HepG2 (cell line): Measurements from ENCODE around the gene DNAAF1. TPM values are rescaled to one million over a fixed set of nuclear protein-coding genes. Genes with fewer than 3 reads are reported as not detected.

Source experiments
- ATAC-seq: fragments of 200-7000 bp; cut with Tn5 transposase; 3 replicates; pipeline ENCODE4 v1.9.1; 2020; ENCODE audit warnings: mild to moderate bottlenecking, moderate library complexity
- BruUV-seq: library from RNA; stranded (reverse); fragments of 400-500 nt; replicated peaks from 2 replicates; lab custom pipeline; 2021; lab: Mats Ljungman, UMichigan
- CTCF ChIA-PET: fragments of 300-600 bp; formaldehyde crosslinking; extraction: SDS; loops from one replicate; lab custom pipeline; 2021; ENCODE audit warnings: low total read pairs, inconsistent platforms, low intra/inter-chr PET ratio; lab: Yijun Ruan, JAX
- POLR2A ChIA-PET: fragments of 350-600 bp; sonication (Branson Sonifier 250); formaldehyde crosslinking; loops from one replicate; lab custom pipeline; 2020; ENCODE audit warnings: antibody characterized with exemption, inconsistent platforms; lab: Yijun Ruan, JAX
- DNase-seq: peaks from one replicate; pipeline ENCODE4 v3.0.0-alpha.2; 2015; ENCODE audit warnings: low spot score
- FAIRE-seq: peaks from 3 replicates; lab custom pipeline; 2011; peaks lifted over from hg19 to GRCh38; lab: Jason Lieb, UNC
- H2AFZ ChIP-seq: one replicate; pipeline ENCODE4 v1.6.1; 2011; ENCODE audit warnings: low read length, inconsistent platforms
- H3K27ac ChIP-seq: fragments of 300-600 bp; 3 replicates; pipeline ENCODE4 v1.8.0; 2011; ENCODE audit warnings: mixed run types, mild to moderate bottlenecking, mixed read lengths, low read length, inconsistent platforms; ENCODE audit not compliant: insufficient read depth; ENCODE audit errors: extremely low read length
- H3K27me3 ChIP-seq, 2 experiments: fragments of 200-600 bp in 1 of 2; 2 replicates in 1 of 2; 3 replicates in 1 of 2; pipeline versions ENCODE4 v1.6.0 to v1.8.0; 2011; ENCODE audit warnings: low read length in 2 of 2, mild to moderate bottlenecking in 2 of 2, moderate library complexity in 2 of 2, inconsistent platforms in 1 of 2; ENCODE audit not compliant: insufficient read depth in 2 of 2, control insufficient read depth in 1 of 2
- H3K36me3 ChIP-seq, 2 experiments: fragments of 200-600 bp in 1 of 2; replicated peaks in 1 of 2; 2 replicates in 1 of 2; 3 replicates in 1 of 2; pipeline versions ENCODE4 v1.5.1 to v1.8.0; 2011; ENCODE audit warnings: low read length in 2 of 2, inconsistent platforms in 1 of 2; ENCODE audit not compliant: insufficient read depth in 2 of 2, control insufficient read depth in 1 of 2
- H3K4me1 ChIP-seq: 2 replicates; pipeline ENCODE4 v1.5.1; 2012; ENCODE audit warnings: low read length, inconsistent platforms; ENCODE audit not compliant: insufficient read depth
- H3K4me2 ChIP-seq: 2 replicates; pipeline ENCODE4 v1.6.0; 2011; ENCODE audit warnings: low read depth, low read length, inconsistent platforms
- H3K4me3 ChIP-seq, 3 experiments: fragments of 200-600 bp in 1 of 3; sonication (generic), shearing (Covaris generic) in 1 of 3; replicated peaks in 1 of 3; 2 replicates each; pipeline ENCODE4 v1.5.1; 2011 to 2016; ENCODE audit warnings: low read length in 3 of 3, inconsistent platforms in 2 of 3, low read depth in 2 of 3, mild to moderate bottlenecking in 2 of 3, control low read depth in 1 of 3, mixed read lengths in 1 of 3; ENCODE audit not compliant: insufficient read depth in 1 of 3
- H3K79me2 ChIP-seq: one replicate; pipeline ENCODE4 v1.6.1; 2011; ENCODE audit warnings: low read length, inconsistent platforms; ENCODE audit not compliant: insufficient read depth
- H3K9ac ChIP-seq: 2 replicates; pipeline ENCODE4 v1.6.0; 2011; ENCODE audit warnings: mild to moderate bottlenecking, low read depth, low read length, inconsistent platforms; ENCODE audit not compliant: insufficient read depth
- H3K9me3 ChIP-seq: 2 replicates; pipeline ENCODE4 v1.5.1; 2012; ENCODE audit warnings: mild to moderate bottlenecking, low read length
- H4K20me1 ChIP-seq: 2 replicates; pipeline ENCODE4 v1.6.0; 2011; ENCODE audit warnings: inconsistent platforms, mild to moderate bottlenecking, low read length, moderate library complexity; ENCODE audit not compliant: insufficient read depth
- PRDM10 ChIP-seq: sonication (generic); formaldehyde crosslinking; IDR thresholded peaks from 2 replicates; pipeline ENCODE4 v1.4.0; 2020; ENCODE audit warnings: low read depth, missing genetic modification reagents
- RBFOX2 ChIP-seq: fragments of 200-400 bp; formaldehyde crosslinking; IDR thresholded peaks from 2 replicates; pipeline ENCODE4 v1.6.1; 2017; ENCODE audit warnings: low read depth, mild to moderate bottlenecking, low read length
- RBM22 ChIP-seq: fragments of 200-400 bp; formaldehyde crosslinking; optimal IDR thresholded peaks from 2 replicates; pipeline ENCODE3; 2017; ENCODE audit warnings: mild to moderate bottlenecking, low read length, moderate library complexity
- ZBTB38 ChIP-seq: sonication (generic); formaldehyde crosslinking; IDR thresholded peaks from 2 replicates; pipeline ENCODE4 v1.5.1; 2020; ENCODE audit warnings: mild to moderate bottlenecking, missing genetic modification reagents
- ZHX1 ChIP-seq: sonication (generic); formaldehyde crosslinking; IDR thresholded peaks from 2 replicates; pipeline ENCODE4 v1.8.1; 2022; ENCODE audit warnings: low read depth, mild to moderate bottlenecking, missing genetic modification reagents
- ZNF331 ChIP-seq: sonication (generic); formaldehyde crosslinking; IDR thresholded peaks from 2 replicates; pipeline ENCODE4 v1.4.0; 2020; ENCODE audit warnings: missing genetic modification reagents
- WGBS: methylation state at CpG from one replicate; pipeline ENCODE4 v1.1.6; 2017; ENCODE audit warnings: low lambda C conversion rate; 5-methylcytosine and 5-hydroxymethylcytosine counted together
- in situ Hi-C: cut with HindIII; loops from 2 replicates; pipeline ENCODE4 v1.10.0; 2017; ENCODE audit warnings: low pct_unique_long_range_greater_than_20kb; ENCODE audit not compliant: extremely low pct_ligation_motif_present
- intact Hi-C: fragments of 100-400 bp; cut with micrococcal nuclease; formaldehyde crosslinking; loops from one replicate; pipeline ENCODE4 v1.10.0; 2022; ENCODE audit not compliant: unreplicated experiment
- polyA plus RNA-seq, 8 experiments: library from polyadenylated mRNA; depleted of rRNA in 3 of 8; stranded (reverse) in 7 of 8; unstranded in 1 of 8; fragments of >200 nt; fragmentation: Illumina TruSeq in 4 of 8; extraction: Trizol in 4 of 8; gene quantifications; 2 replicates each; pipeline versions ENCODE4 v1.2.1 to v1.2.3, GENCODE V29; 2011 to 2016; ENCODE audit warnings: low read depth in 4 of 8, missing spikeins in 1 of 8, mixed read lengths in 1 of 8; ENCODE audit not compliant: insufficient read depth in 1 of 8
- total RNA-seq, 5 experiments: library from RNA; depleted of rRNA; stranded (reverse); fragments of >200 nt; fragmentation: Illumina TruSeq; extraction: Trizol; gene quantifications; 2 replicates each; pipeline ENCODE4 v1.2.3, GENCODE V29; 2016; ENCODE audit warnings: low read depth in 1 of 5

DNAAF1 gene
- total and polyA plus RNA-seq, 2 of the 13 experiments (the other 11 are each of a cell fraction or from before 2014, with no cell fraction given), result 0.04 TPM; not detected in 1

GRCh38 chr16:84226026-84226425 lies 80.9 kb downstream of the DNAAF1 start:
- Histone ChIP-seq H3K4me3 (no peak overlapping the region), H3K9ac (no peak overlapping the region), H3K79me2 (no peaks in the 10 kb centered on the region), H4K20me1 (no peaks in the 10 kb centered on the region), H3K27ac (no peak overlapping the region), H3K27me3 (peaks cover 4 to 59% of the 10 kb centered on the region in 2 experiments; a peak in 4 of 5 replicates), H3K4me2 (no peak overlapping the region), H3K9me3 (no peaks in the 10 kb centered on the region), H3K36me3 (no peaks in the 10 kb centered on the region), H2AFZ (no peak overlapping the region), H3K4me1 (peaks cover 5% of the 10 kb centered on the region; the same call in 1 of the 2 replicates)
- no peak for DNase-seq
- ChIA-PET CTCF (no interaction called here), POLR2A (no interaction called here)
- WGBS, result 4% methylated on average over 7 of the region's 8 CpGs
- no peak for ATAC-seq
- TF ChIP-seq ZHX1 (CRISPR knock-in tag), result no peak
- no peak for TF ChIP-seq ZBTB38 (CRISPR knock-in tag)
- no peak for TF ChIP-seq PRDM10 (CRISPR knock-in tag)
- TF ChIP-seq RBFOX2, result no peak
- TF ChIP-seq RBM22, result no peak
- TF ChIP-seq ZNF331, result no peak
- no peak for FAIRE-seq
- intact Hi-C loops (no loop called here), in situ Hi-C loops (no loop called here)
- BruUV-seq, result no TSS peak

Other genes with a start within 250 kb of the DNAAF1 start
- gene MLYCD, start 246.2 kb upstream of the DNAAF1 start, total RNA-seq (2016; rRNA removed; fragmentation: Illumina TruSeq; extraction: Trizol), result 2.8 and 4.0 TPM in 2 replicates
- 1.8 and 2.0 TPM in 2 replicates for gene MLYCD, start 246.2 kb upstream of the DNAAF1 start, polyA plus RNA-seq (2011; rRNA removed)
- gene OSGIN1, start 192.1 kb upstream of the DNAAF1 start, total RNA-seq (2016; rRNA removed; fragmentation: Illumina TruSeq; extraction: Trizol), result 18.1 and 27.1 TPM in 2 replicates
- 20.5 and 26.5 TPM in 2 replicates for gene OSGIN1, start 192.1 kb upstream of the DNAAF1 start, polyA plus RNA-seq (2011; rRNA removed)
- 0.49 TPM in 1 of 2 replicates, not detected in the other for gene NECAB2, start 177.1 kb upstream of the DNAAF1 start, total RNA-seq (2016; rRNA removed; fragmentation: Illumina TruSeq; extraction: Trizol)
- gene NECAB2, start 177.1 kb upstream of the DNAAF1 start, polyA plus RNA-seq (2011; rRNA removed), result 0.21 TPM in 1 of 2 replicates, not detected in the other
- gene SLC38A8, start 102.5 kb upstream of the DNAAF1 start, total RNA-seq (2016; rRNA removed; fragmentation: Illumina TruSeq; extraction: Trizol), result 0.24 TPM in 1 of 2 replicates, not detected in the other
- gene SLC38A8, start 102.5 kb upstream of the DNAAF1 start, polyA plus RNA-seq (2011; rRNA removed), result 0.37 and 0.61 TPM in 2 replicates
- 42.0 and 56.7 TPM in 2 replicates for gene MBTPS1, start 28.4 kb upstream of the DNAAF1 start, total RNA-seq (2016; rRNA removed; fragmentation: Illumina TruSeq; extraction: Trizol)
- 83.4 and 91.3 TPM in 2 replicates for gene MBTPS1, start 28.4 kb upstream of the DNAAF1 start, polyA plus RNA-seq (2011; rRNA removed)
- 41.0 and 49.7 TPM in 2 replicates for gene HSDL1, start 131 bp upstream of the DNAAF1 start, total RNA-seq (2016; rRNA removed; fragmentation: Illumina TruSeq; extraction: Trizol)
- gene HSDL1, start 131 bp upstream of the DNAAF1 start, polyA plus RNA-seq (2011; rRNA removed), result 38.5 and 49.2 TPM in 2 replicates
- 8.3 and 15.6 TPM in 2 replicates for gene TAF1C, start 41.7 kb downstream of the DNAAF1 start, total RNA-seq (2016; rRNA removed; fragmentation: Illumina TruSeq; extraction: Trizol)
- gene TAF1C, start 41.7 kb downstream of the DNAAF1 start, polyA plus RNA-seq (2011; rRNA removed), result 20.8 and 25.2 TPM in 2 replicates
- not detected in 2 replicates for gene ADAD2, start 45.8 kb downstream of the DNAAF1 start, total RNA-seq (2016; rRNA removed; fragmentation: Illumina TruSeq; extraction: Trizol)
- not detected in 2 replicates for gene ADAD2, start 45.8 kb downstream of the DNAAF1 start, polyA plus RNA-seq (2011; rRNA removed)
- not detected in 2 replicates for gene KCNG4, start 94.7 kb downstream of the DNAAF1 start, total RNA-seq (2016; rRNA removed; fragmentation: Illumina TruSeq; extraction: Trizol)
- gene KCNG4, start 94.7 kb downstream of the DNAAF1 start, polyA plus RNA-seq (2011; rRNA removed), result not detected in 2 replicates
- gene WFDC1, start 149.6 kb downstream of the DNAAF1 start, total RNA-seq (2016; rRNA removed; fragmentation: Illumina TruSeq; extraction: Trizol), result not detected in 2 replicates
- not detected in 2 replicates for gene WFDC1, start 149.6 kb downstream of the DNAAF1 start, polyA plus RNA-seq (2011; rRNA removed)
- gene ATP2C2, start 223.2 kb downstream of the DNAAF1 start, total RNA-seq (2016; rRNA removed; fragmentation: Illumina TruSeq; extraction: Trizol), result not detected in 2 replicates
- gene ATP2C2, start 223.2 kb downstream of the DNAAF1 start, polyA plus RNA-seq (2011; rRNA removed), result 0.05 and 0.07 TPM in 2 replicates